IMR-90 (cell line): Measurements from ENCODE around the gene DLG5.

Source experiments
- CEBPB ChIP-seq: IDR thresholded peaks from 2 replicates; pipeline ENCODE4 v1.6.1; 2012; ENCODE audit warnings: low read depth, low read length, improper control_type of control experiment
- FOS ChIP-seq: fragments of 150-350 bp; IDR thresholded peaks from 2 replicates; pipeline ENCODE4 v1.6.1; 2016; ENCODE audit warnings: low read depth, low read length
- MAFK ChIP-seq: IDR thresholded peaks from 2 replicates; pipeline ENCODE4 v1.6.1; 2012; ENCODE audit warnings: low read depth, low read length, improper control_type of control experiment
- MAZ ChIP-seq: IDR thresholded peaks from 2 replicates; pipeline ENCODE4 v1.6.1; 2012; ENCODE audit warnings: low read depth, mild to moderate bottlenecking, low read length, improper control_type of control experiment, moderate library complexity, borderline replicate concordance
- MXI1 ChIP-seq: IDR thresholded peaks from 2 replicates; pipeline ENCODE4 v1.6.1; 2012; ENCODE audit warnings: low read depth, mild to moderate bottlenecking, low read length, moderate library complexity, borderline replicate concordance
- POLR2A ChIP-seq: IDR thresholded peaks from 2 replicates; pipeline ENCODE4 v1.6.1; 2012; ENCODE audit warnings: mild to moderate bottlenecking, low read depth, low read length
- RAD21 ChIP-seq: IDR thresholded peaks from 2 replicates; pipeline ENCODE4 v1.6.1; 2012; ENCODE audit warnings: low read length, improper control_type of control experiment
- RCOR1 ChIP-seq: IDR thresholded peaks from 2 replicates; pipeline ENCODE4 v1.6.1; 2012; ENCODE audit warnings: mild to moderate bottlenecking, low read length, improper control_type of control experiment; ENCODE audit not compliant: insufficient replicate concordance
- RFX5 ChIP-seq: IDR thresholded peaks from 2 replicates; pipeline ENCODE4 v1.8.0; 2012; ENCODE audit warnings: low read depth, mild to moderate bottlenecking, low read length, moderate library complexity
- SMC3 ChIP-seq: fragments of 150-350 bp; IDR thresholded peaks from 2 replicates; pipeline ENCODE4 v1.6.1; 2016; ENCODE audit warnings: low read depth, mild to moderate bottlenecking, antibody characterized with exemption, low read length, moderate library complexity
- TF ChIP-seq, protein P1 (sequence below): conservative IDR thresholded peaks from 2 replicates; pipeline ENCODE4 v1.5.1; 2012; ENCODE audit warnings: mild to moderate bottlenecking, low read depth, low read length, improper control_type of control experiment
- TF ChIP-seq, protein P2 (sequence below): fragments of 150-350 bp; IDR thresholded peaks from 2 replicates; pipeline ENCODE4 v1.6.1; 2017; ENCODE audit warnings: mild to moderate bottlenecking, antibody characterized with exemption, low read length, low read depth

DNA sequence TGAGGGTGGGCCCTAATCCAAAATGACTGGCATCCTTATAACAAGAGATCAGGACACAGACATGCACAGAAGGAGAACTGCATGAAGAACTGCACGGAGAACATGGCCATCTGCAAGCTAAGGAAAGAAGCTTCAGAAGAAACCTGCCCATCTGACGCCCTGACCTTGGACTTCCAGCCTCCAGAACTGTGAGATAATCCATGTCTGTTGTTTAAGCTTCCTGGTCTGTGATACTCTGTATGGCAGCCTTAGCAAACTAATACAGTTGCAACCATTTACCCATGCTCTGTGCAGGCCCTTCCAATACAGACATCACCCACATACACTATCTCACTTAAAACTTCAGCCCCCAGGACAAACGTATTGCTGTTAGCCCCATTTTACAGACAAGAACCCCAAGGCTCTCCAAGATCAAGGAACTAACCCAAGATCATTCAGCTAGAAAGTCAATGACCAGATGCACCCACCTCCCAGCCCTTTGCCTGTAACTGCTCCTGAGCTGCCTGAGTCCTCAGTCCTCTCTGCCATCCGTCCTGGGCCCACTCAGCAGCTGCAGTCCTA lies 39.7 kb downstream of the DLG5 start:
- TF ChIP-seq, protein P1, sequence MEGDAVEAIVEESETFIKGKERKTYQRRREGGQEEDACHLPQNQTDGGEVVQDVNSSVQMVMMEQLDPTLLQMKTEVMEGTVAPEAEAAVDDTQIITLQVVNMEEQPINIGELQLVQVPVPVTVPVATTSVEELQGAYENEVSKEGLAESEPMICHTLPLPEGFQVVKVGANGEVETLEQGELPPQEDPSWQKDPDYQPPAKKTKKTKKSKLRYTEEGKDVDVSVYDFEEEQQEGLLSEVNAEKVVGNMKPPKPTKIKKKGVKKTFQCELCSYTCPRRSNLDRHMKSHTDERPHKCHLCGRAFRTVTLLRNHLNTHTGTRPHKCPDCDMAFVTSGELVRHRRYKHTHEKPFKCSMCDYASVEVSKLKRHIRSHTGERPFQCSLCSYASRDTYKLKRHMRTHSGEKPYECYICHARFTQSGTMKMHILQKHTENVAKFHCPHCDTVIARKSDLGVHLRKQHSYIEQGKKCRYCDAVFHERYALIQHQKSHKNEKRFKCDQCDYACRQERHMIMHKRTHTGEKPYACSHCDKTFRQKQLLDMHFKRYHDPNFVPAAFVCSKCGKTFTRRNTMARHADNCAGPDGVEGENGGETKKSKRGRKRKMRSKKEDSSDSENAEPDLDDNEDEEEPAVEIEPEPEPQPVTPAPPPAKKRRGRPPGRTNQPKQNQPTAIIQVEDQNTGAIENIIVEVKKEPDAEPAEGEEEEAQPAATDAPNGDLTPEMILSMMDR, result no peak
- TF ChIP-seq RFX5 (no peak), MAZ (no peak), POLR2A (no peak), RCOR1 (no peak), SMC3 (no peak), MAFK (no peak), MXI1 (no peak), RAD21 (no peak), CEBPB (no peak), FOS (no peak)
- TF ChIP-seq, protein P2, sequence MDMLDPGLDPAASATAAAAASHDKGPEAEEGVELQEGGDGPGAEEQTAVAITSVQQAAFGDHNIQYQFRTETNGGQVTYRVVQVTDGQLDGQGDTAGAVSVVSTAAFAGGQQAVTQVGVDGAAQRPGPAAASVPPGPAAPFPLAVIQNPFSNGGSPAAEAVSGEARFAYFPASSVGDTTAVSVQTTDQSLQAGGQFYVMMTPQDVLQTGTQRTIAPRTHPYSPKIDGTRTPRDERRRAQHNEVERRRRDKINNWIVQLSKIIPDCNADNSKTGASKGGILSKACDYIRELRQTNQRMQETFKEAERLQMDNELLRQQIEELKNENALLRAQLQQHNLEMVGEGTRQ, result no peak
